Osteocyte (in vitro differentiated cells): ENCODE results near the gene PPP1R2B. TPM values are rescaled to one million over a fixed set of nuclear protein-coding genes. Genes with fewer than 3 reads are reported as not detected.

Experiments used
- DNase-seq: peaks from one replicate; pipeline ENCODE4 v3.0.0; 2021; ENCODE audit warnings: mixed read lengths; ENCODE audit not compliant: unreplicated experiment; ENCODE audit errors: extremely low spot score
- H3K27ac Mint-ChIP-seq: one replicate; pipeline ENCODE4 v1.8.0; 2021; ENCODE audit warnings: mild to moderate bottlenecking, mixed read lengths; ENCODE audit not compliant: unreplicated experiment
- H3K27me3 Mint-ChIP-seq: one replicate; pipeline ENCODE4 v1.8.0; 2021; ENCODE audit warnings: mixed read lengths; ENCODE audit not compliant: unreplicated experiment
- H3K36me3 Mint-ChIP-seq: one replicate; pipeline ENCODE4 v1.8.0; 2021; ENCODE audit warnings: mixed read lengths; ENCODE audit not compliant: unreplicated experiment
- H3K4me1 Mint-ChIP-seq: one replicate; pipeline ENCODE4 v1.8.0; 2021; ENCODE audit warnings: mixed read lengths; ENCODE audit not compliant: unreplicated experiment
- H3K4me3 Mint-ChIP-seq: one replicate; pipeline ENCODE4 v1.8.0; 2021; ENCODE audit warnings: mild to moderate bottlenecking, moderate library complexity, mixed read lengths; ENCODE audit not compliant: unreplicated experiment
- H3K9me3 Mint-ChIP-seq: one replicate; pipeline ENCODE4 v1.8.0; 2021; ENCODE audit warnings: mixed read lengths; ENCODE audit not compliant: unreplicated experiment
- CTCF ChIP-seq: fragments of 200-600 bp; sonication (generic); IDR thresholded peaks from 2 replicates; pipeline ENCODE4 v1.5.0; 2021; ENCODE audit warnings: antibody characterized with exemption, mild to moderate bottlenecking, moderate library complexity
- total RNA-seq: library from RNA; stranded (reverse); gene quantifications from 2 replicates; pipeline ENCODE4 v1.2.1, GENCODE V29; 2021

The PPP1R2B gene
- total RNA-seq, 1 donor from 2014 or later: not detected

DNA sequence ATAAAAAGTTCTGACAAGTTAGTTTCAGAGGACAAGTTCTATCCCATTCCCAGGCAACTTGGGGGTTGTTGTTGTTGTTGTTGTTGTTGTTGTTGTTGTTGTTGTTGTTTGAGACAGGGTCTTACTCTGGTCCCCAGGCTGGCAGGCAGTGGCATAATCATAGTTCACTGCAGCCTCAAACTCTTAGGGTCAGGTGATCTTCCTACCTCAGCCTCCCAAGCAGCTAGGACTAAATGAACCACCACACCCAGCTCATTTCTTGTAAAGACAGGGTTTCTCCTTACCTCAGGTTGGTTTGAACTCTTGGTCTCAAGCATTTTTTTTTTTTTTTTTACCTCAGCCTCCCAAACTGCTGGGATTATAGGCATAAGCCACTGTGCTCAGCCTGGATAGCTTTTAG is 15.3 kb downstream of the PPP1R2B start:
- no peak overlapping the region for H3K27ac Mint-ChIP-seq
- no peak for TF ChIP-seq CTCF

DNA sequence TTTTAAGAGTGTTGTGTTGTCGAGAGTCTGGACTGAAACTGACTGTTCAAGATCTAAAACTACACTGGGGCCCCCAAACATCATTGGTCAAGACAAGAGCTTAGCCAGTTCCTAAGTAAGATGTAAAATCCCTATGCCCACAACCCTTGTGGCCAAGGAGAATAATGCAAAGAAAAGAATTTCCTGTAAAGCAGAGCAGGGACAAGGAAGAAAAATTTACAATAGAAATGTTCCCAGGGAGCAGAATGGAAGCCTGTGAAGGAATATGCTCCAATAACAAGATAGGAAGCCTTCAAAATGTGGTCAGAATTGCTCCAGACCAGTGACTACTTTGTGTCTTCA is 20.4 kb downstream of the PPP1R2B start:
- H3K4me1 Mint-ChIP-seq: no peaks in the 10 kb centered on the region
- TF ChIP-seq CTCF: no peak
- H3K36me3 Mint-ChIP-seq: no peaks in the 10 kb centered on the region
- no peak overlapping the region for H3K4me3 Mint-ChIP-seq
- H3K27ac Mint-ChIP-seq: no peak overlapping the region
- no peaks in the 10 kb centered on the region for H3K9me3 Mint-ChIP-seq
- no peak for DNase-seq
- no peaks in the 10 kb centered on the region for H3K27me3 Mint-ChIP-seq

More for the DNA sequence above, 15.3 kb downstream of the PPP1R2B start:
- no peak overlapping the region for H3K4me3 Mint-ChIP-seq
- H3K9me3 Mint-ChIP-seq: no peaks in the 10 kb centered on the region
- H3K36me3 Mint-ChIP-seq: no peaks in the 10 kb centered on the region
- no peak for DNase-seq
- H3K27me3 Mint-ChIP-seq: peaks cover 2% of the 10 kb centered on the region
- no peaks in the 10 kb centered on the region for H3K4me1 Mint-ChIP-seq

DNA sequence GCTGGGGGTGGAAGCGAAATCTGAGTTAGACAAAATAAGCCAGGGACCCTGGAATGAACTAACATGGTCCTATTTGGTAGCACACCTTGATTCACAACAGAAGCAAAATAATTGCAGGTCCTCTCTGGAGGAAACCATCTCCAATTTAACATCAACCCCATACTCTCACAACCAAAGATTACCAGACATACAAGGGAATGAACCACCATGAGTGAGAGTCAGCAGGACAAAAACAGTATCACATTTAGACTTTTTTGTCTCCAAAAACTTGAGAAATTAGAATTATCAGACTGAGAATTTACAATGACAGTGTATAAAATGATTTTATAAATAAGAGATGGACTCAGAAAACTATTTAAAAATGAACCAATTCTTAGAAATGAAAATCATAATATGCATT is 21.1 kb downstream of the PPP1R2B start:
- no peak for DNase-seq
- Mint-ChIP-seq H3K27me3 (no peaks in the 10 kb centered on the region), H3K4me3 (no peak overlapping the region), H3K4me1 (no peaks in the 10 kb centered on the region), H3K27ac (no peak overlapping the region), H3K36me3 (no peaks in the 10 kb centered on the region), H3K9me3 (no peaks in the 10 kb centered on the region)
- TF ChIP-seq CTCF: no peak

DNA sequence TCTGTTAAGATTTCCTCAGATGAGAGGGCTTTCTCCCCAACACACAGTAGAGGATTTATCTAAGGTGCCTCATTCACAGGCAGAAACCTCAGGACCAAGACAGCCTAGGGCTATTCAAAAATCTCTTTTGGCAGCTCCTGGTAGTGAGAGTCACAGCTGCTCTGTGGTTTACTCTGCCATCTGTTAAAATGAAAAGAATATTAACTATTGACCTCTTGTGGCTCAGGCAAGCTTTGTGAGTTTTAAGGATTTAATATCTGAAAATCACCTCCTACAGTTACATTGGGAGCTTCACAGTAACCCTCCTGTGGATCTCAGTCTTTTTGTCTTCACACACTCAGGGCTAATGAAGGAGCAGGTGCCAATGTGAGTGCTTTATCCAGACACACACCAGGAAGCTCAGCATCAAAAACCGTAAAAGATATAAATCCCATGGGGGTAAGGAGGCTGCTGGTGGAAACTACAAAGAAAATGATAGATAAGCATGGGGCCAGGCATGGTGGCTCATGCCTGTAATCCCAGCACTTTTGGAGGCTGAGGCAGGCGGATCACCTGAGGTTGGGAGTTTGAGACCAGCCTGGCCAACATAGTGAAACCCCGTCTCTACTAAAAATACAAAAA is 29.7 kb downstream of the PPP1R2B start:
- Mint-ChIP-seq H3K4me3 (no peak overlapping the region), H3K36me3 (no peaks in the 10 kb centered on the region), H3K9me3 (no peaks in the 10 kb centered on the region), H3K27ac (no peak overlapping the region), H3K4me1 (no peaks in the 10 kb centered on the region), H3K27me3 (no peaks in the 10 kb centered on the region)
- TF ChIP-seq CTCF: no peak
- no peak for DNase-seq

DNA sequence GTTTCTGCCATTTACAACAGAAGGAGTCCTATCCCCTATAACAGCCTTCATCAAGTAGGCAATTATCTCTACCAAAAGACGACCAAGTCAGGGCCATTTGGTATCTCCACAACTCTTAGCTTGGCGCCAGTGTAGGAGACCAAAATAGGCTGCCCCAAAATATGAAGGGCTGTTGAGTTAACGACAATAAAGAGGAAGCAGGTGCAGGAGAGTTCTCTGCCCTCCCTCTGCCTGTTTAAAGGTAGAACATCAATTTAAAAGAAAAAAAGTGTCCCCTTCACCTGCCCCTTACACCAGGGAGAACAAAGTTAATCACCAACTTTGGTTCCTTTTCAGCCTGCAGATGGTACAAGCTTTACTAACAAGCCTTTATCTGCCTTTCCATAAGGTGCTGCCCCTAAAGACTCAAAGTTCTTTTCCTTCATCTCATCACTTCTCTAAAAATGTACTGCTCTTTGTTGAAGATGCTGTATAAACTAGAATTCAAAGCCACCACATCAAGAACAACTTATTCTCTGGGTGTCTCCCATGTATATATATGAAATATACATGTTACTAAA is 33.3 kb downstream of the PPP1R2B start:
- Mint-ChIP-seq H3K9me3 (no peaks in the 10 kb centered on the region), H3K27ac (no peak overlapping the region), H3K4me1 (no peaks in the 10 kb centered on the region), H3K36me3 (no peaks in the 10 kb centered on the region), H3K4me3 (no peak overlapping the region), H3K27me3 (no peaks in the 10 kb centered on the region)
- TF ChIP-seq CTCF: no peak
- DNase-seq: no peak
